ENCODE results near the gene PADI2. TPM values are rescaled to one million over a fixed set of nuclear protein-coding genes. Genes with fewer than 3 reads are reported as not detected.

PADI2 gene
- total RNA-seq, 4 donors from 2014 or later = 2.4 to 12.2 (median 6.3) TPM

GRCh38 chr1:17136145-17136544, 16.9 kb upstream of the PADI2 start:
- TF ChIP-seq POLR2A (IDR thresholded peaks at IDR 0.05) (no peak), EP300 (IDR thresholded peaks at IDR 0.05) (no peak), CTCF (IDR thresholded peaks at IDR 0.05) (no peak)
- Histone ChIP-seq H3K27ac (no peak overlapping the region), H3K4me3 (no peak overlapping the region), H3K9me3 (no peaks in the 10 kb centered on the region), H3K36me3 (no peaks in the 10 kb centered on the region), H3K27me3 (peaks cover 0 to 9% of the 10 kb centered on the region in 2 donors), H3K4me1 (no peaks in the 10 kb centered on the region)
- no peak for DNase-seq (ENCODE audit: low spot score in 2 of 2)
- 79 to 81% methylated on average over 13 of the region's 13 CpGs for WGBS, 2 donors

- H3K27me3 ChIP-seq = peaks cover 0 to 9% of the 10 kb centered on the region in 2 donors
- H3K4me3 ChIP-seq = no peak overlapping the region
- H3K36me3 ChIP-seq = no peaks in the 10 kb centered on the region
- H3K4me1 ChIP-seq = no peaks in the 10 kb centered on the region
- WGBS, 2 donors = 34 to 40% methylated on average over 5 of the region's 5 CpGs
- TF ChIP-seq CTCF (IDR thresholded peaks at IDR 0.05) (no peak), POLR2A (IDR thresholded peaks at IDR 0.05) (no peak), EP300 (IDR thresholded peaks at IDR 0.05) (no peak)
- H3K27ac ChIP-seq = no peak overlapping the region
- no peaks in the 10 kb centered on the region for H3K9me3 ChIP-seq
- DNase-seq (ENCODE audit: low spot score in 2 of 2) = no peak
These were observed 16.3 kb upstream of the PADI2 start for GRCh38 chr1:17135530-17135929.

- Histone ChIP-seq H3K36me3 (no peaks in the 10 kb centered on the region), H3K27me3 (peaks cover 0 to 9% of the 10 kb centered on the region in 2 donors), H3K27ac (no peak overlapping the region), H3K4me3 (no peak overlapping the region), H3K4me1 (no peaks in the 10 kb centered on the region), H3K9me3 (no peaks in the 10 kb centered on the region)
- no peak for DNase-seq (ENCODE audit: low spot score in 2 of 2)
- 95 to 97% methylated on average over 7 of the region's 7 CpGs for WGBS, 2 donors
- no peak for TF ChIP-seq CTCF (IDR thresholded peaks at IDR 0.05)
- TF ChIP-seq EP300 (IDR thresholded peaks at IDR 0.05) = no peak
- no peak for TF ChIP-seq POLR2A (IDR thresholded peaks at IDR 0.05)
These were observed 15.5 kb upstream of the PADI2 start for GRCh38 chr1:17134724-17135123.

GRCh38 chr1:17134034-17134433, 14.8 kb upstream of the PADI2 start:
- DNase-seq (ENCODE audit: low spot score in 2 of 2) = no peak
- H3K9me3 ChIP-seq = no peaks in the 10 kb centered on the region
- H3K27ac ChIP-seq = no peak overlapping the region
- peaks cover 0 to 1% (median under 1%) of the 10 kb centered on the region in 4 donors for H3K4me1 ChIP-seq
- TF ChIP-seq POLR2A (IDR thresholded peaks at IDR 0.05) (no peak), EP300 (IDR thresholded peaks at IDR 0.05) (no peak), CTCF (IDR thresholded peaks at IDR 0.05) (no peak)
- no peaks in the 10 kb centered on the region for H3K36me3 ChIP-seq
- H3K4me3 ChIP-seq = no peak overlapping the region
- H3K27me3 ChIP-seq = peaks cover 0 to 9% of the 10 kb centered on the region in 2 donors
- 69 to 71% methylated on average over 4 of the region's 4 CpGs for WGBS, 2 donors

GRCh38 chr1:17130138-17130635, 10.9 kb upstream of the PADI2 start:
- Histone ChIP-seq H3K27me3 (no peaks in the 10 kb centered on the region), H3K27ac (peak overlapping the region in 2 of 4 donors; percentile 10 to 50), H3K36me3 (no peaks in the 10 kb centered on the region), H3K4me1 (peaks cover 0 to 18% (median 3%) of the 10 kb centered on the region in 4 donors), H3K9me3 (no peaks in the 10 kb centered on the region), H3K4me3 (no peak overlapping the region)
- TF ChIP-seq EP300 (IDR thresholded peaks at IDR 0.05) = no peak
- no peak for DNase-seq (ENCODE audit: low spot score in 2 of 2)
- WGBS, 2 donors = 62 to 72% methylated on average over 3 of the region's 3 CpGs

- Histone ChIP-seq H3K27ac (peak overlapping the region in 3 of 4 donors; percentile 38 to 79 (median 45)), H3K36me3 (no peaks in the 10 kb centered on the region), H3K4me3 (no peak overlapping the region), H3K9me3 (no peaks in the 10 kb centered on the region), H3K4me1 (peaks cover 0 to 18% (median 3%) of the 10 kb centered on the region in 4 donors), H3K27me3 (no peaks in the 10 kb centered on the region)
- peak in 1 of 2 donors; percentile 13 for DNase-seq (ENCODE audit: low spot score in 2 of 2)
- 15 to 29% methylated on average over 5 of the region's 5 CpGs for WGBS, 2 donors
- TF ChIP-seq POLR2A (IDR thresholded peaks at IDR 0.05) (no peak), CTCF (IDR thresholded peaks at IDR 0.05) (no peak), EP300 (IDR thresholded peaks at IDR 0.05) (peak; percentile 17 to 79)
These were observed 9.1 kb upstream of the PADI2 start for GRCh38 chr1:17128361-17128760.

Data from tibial nerve (tissue), 4 donors.